Loucy (cell line): ENCODE results near the gene PRSS21.

ENCODE experiments used
- H2AFZ ChIP-seq: fragments of 200-600 bp; sonication (generic); 2 replicates; pipeline ENCODE4 v1.6.0; 2016; ENCODE audit warnings: antibody characterized with exemption, mild to moderate bottlenecking, low read length, moderate library complexity
- H3F3A ChIP-seq: fragments of 200-600 bp; 2 replicates; pipeline ENCODE4 v1.6.0; 2016; ENCODE audit warnings: antibody characterized with exemption, low read depth, mild to moderate bottlenecking
- H3K27me3 ChIP-seq: fragments of 200-600 bp; sonication (generic); 2 replicates; pipeline ENCODE4 v1.6.1; 2014; ENCODE audit warnings: low read length, mild to moderate bottlenecking; ENCODE audit not compliant: insufficient read depth, poor library complexity, severe bottlenecking
- H3K36me3 ChIP-seq: fragments of 200-600 bp; sonication (generic); 2 replicates; pipeline ENCODE4 v1.6.1; 2016; ENCODE audit warnings: low read length; ENCODE audit not compliant: insufficient read depth
- H3K4me1 ChIP-seq: fragments of 200-600 bp; sonication (generic); 2 replicates; pipeline ENCODE4 v1.5.1; 2014; ENCODE audit warnings: low read length, mild to moderate bottlenecking; ENCODE audit not compliant: insufficient read depth, poor library complexity, severe bottlenecking
- H3K4me2 ChIP-seq: fragments of 200-600 bp; sonication (generic); 2 replicates; pipeline ENCODE4 v1.6.0; 2014; ENCODE audit warnings: antibody characterized with exemption, low read length, low read depth, mild to moderate bottlenecking; ENCODE audit not compliant: poor library complexity, severe bottlenecking
- H3K4me3 ChIP-seq: fragments of 200-600 bp; sonication (generic); 2 replicates; pipeline ENCODE4 v1.5.1; 2014; ENCODE audit warnings: low read length, mild to moderate bottlenecking, mixed read lengths; ENCODE audit not compliant: poor library complexity, severe bottlenecking
- H3K79me2 ChIP-seq: fragments of 200-600 bp; sonication (generic); 2 replicates; pipeline ENCODE4 v1.6.1; 2014; ENCODE audit warnings: low read length; ENCODE audit not compliant: insufficient read depth
- H3K9ac ChIP-seq: fragments of 200-600 bp; sonication (generic); 2 replicates; pipeline ENCODE4 v1.6.0; 2014; ENCODE audit warnings: mild to moderate bottlenecking, low read depth, low read length, moderate library complexity; ENCODE audit not compliant: poor library complexity, severe bottlenecking
- H3K9me2 ChIP-seq: fragments of 200-600 bp; sonication (generic); replicated peaks from 2 replicates; pipeline ENCODE4 v1.6.1; 2016; ENCODE audit warnings: low read depth, low read length, mixed read lengths
- H3K9me3 ChIP-seq: fragments of 200-600 bp; sonication (generic); 2 replicates; pipeline ENCODE4 v1.6.1; 2014; ENCODE audit warnings: mild to moderate bottlenecking, antibody characterized with exemption, low read length, low read depth; ENCODE audit not compliant: insufficient read depth
- H4K20me1 ChIP-seq: fragments of 200-600 bp; sonication (generic); 2 replicates; pipeline ENCODE4 v1.6.0; 2014; ENCODE audit warnings: antibody characterized with exemption, low read length, mild to moderate bottlenecking; ENCODE audit not compliant: insufficient read depth, poor library complexity, severe bottlenecking
- EZH2phosphoT487 ChIP-seq: fragments of 200-600 bp; IDR thresholded peaks from 2 replicates; pipeline ENCODE4 v1.6.1; 2018; ENCODE audit warnings: antibody characterized with exemption, mild to moderate bottlenecking, moderate library complexity, borderline replicate concordance
- TF ChIP-seq, protein P1 (sequence below): fragments of 200-600 bp; sonication (generic); conservative IDR thresholded peaks from 2 replicates; pipeline ENCODE4 v1.5.1; 2014; ENCODE audit warnings: mild to moderate bottlenecking, antibody characterized with exemption, low read length

The PRSS21 gene

DNA sequence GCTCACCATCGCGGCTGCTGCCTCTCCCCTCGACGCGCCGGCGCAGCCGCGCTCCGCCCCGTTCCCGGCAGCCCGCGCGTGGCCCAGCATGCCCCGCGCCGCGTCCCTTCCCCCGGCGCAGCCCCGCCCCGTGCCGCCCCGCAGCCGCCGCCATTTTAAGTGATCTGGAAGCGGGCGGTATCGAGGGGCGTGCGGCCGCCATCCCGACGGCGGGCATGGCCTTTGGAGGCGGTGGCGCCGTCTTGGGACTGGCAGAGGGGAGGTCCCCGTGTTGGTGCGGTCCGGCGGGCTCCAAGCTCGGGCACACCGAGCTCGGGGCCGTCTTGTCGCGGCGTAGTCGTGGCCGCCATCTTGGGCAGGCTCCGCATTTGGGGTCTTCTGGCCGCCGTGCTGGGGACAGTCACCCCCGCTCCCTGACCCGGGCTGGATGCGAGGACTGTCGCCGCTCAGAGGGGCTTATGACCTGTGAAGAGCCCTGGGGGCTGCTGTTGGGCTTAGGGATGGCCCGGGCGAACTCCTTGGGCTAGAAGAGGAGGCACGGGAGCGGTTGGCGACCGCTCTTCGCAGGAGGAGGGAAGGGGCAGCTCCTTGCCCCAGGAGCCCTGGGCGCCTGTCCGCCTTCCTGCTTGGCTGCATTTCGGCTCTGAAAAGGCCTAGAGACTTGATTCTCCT is 39.7 kb upstream of the PRSS21 start, which contains the start of gene ELOB:
Gene ELOB, minus strand, starts transcription at position 50 of the 672 bp plus-strand sequence. Its CDS starts 41 bp downstream, at position 9.
- no peaks in the 10 kb centered on the region for H3F3A ChIP-seq
- no peaks in the 10 kb centered on the region for H4K20me1 ChIP-seq
- H3K9ac ChIP-seq, result peak within 1 kb of the TSS; percentile 98
- H3K79me2 ChIP-seq, result peaks cover 28% of the 10 kb centered on the region
- no peaks in the 10 kb centered on the region for H3K9me3 ChIP-seq
- peaks cover 4% of the 10 kb centered on the region; the same call in 1 of the 2 replicates for H3K36me3 ChIP-seq
- H3K9me2 ChIP-seq, result no peaks in the 10 kb centered on the region
- no peaks in the 10 kb centered on the region for H3K27me3 ChIP-seq
- TF ChIP-seq, protein P1, sequence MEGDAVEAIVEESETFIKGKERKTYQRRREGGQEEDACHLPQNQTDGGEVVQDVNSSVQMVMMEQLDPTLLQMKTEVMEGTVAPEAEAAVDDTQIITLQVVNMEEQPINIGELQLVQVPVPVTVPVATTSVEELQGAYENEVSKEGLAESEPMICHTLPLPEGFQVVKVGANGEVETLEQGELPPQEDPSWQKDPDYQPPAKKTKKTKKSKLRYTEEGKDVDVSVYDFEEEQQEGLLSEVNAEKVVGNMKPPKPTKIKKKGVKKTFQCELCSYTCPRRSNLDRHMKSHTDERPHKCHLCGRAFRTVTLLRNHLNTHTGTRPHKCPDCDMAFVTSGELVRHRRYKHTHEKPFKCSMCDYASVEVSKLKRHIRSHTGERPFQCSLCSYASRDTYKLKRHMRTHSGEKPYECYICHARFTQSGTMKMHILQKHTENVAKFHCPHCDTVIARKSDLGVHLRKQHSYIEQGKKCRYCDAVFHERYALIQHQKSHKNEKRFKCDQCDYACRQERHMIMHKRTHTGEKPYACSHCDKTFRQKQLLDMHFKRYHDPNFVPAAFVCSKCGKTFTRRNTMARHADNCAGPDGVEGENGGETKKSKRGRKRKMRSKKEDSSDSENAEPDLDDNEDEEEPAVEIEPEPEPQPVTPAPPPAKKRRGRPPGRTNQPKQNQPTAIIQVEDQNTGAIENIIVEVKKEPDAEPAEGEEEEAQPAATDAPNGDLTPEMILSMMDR, result no peak
- TF ChIP-seq EZH2phosphoT487, result no peak
- peak within 1 kb of the TSS; percentile 90 for H3K4me2 ChIP-seq
- peaks cover 10% of the 10 kb centered on the region for H3K4me1 ChIP-seq
- peak within 1 kb of the TSS; percentile 19; the same call in 1 of the 2 replicates for H2AFZ ChIP-seq
- H3K4me3 ChIP-seq, result peak within 1 kb of the TSS; percentile 93

- H3K4me3 ChIP-seq, result peak overlapping the region; percentile 93
- H3K9ac ChIP-seq, result peak overlapping the region; percentile 98
- H3K4me2 ChIP-seq, result peak overlapping the region; percentile 86
- H3K27me3 ChIP-seq, result no peaks in the 10 kb centered on the region
- no peak for TF ChIP-seq EZH2phosphoT487
- TF ChIP-seq, protein P1, result no peak
- H3F3A ChIP-seq, result no peaks in the 10 kb centered on the region
- no peaks in the 10 kb centered on the region for H4K20me1 ChIP-seq
- H3K79me2 ChIP-seq, result peaks cover 28% of the 10 kb centered on the region
- no peaks in the 10 kb centered on the region for H3K9me3 ChIP-seq
- peaks cover 10% of the 10 kb centered on the region for H3K4me1 ChIP-seq
- no peak overlapping the region for H2AFZ ChIP-seq
- H3K9me2 ChIP-seq, result no peaks in the 10 kb centered on the region
- peaks cover 4% of the 10 kb centered on the region; the same call in 1 of the 2 replicates for H3K36me3 ChIP-seq
Measured at GRCh38 chr16:2777903-2778629, 39.0 kb upstream of the PRSS21 start.

- H3K9me3 ChIP-seq, result no peaks in the 10 kb centered on the region
- no peaks in the 10 kb centered on the region for H3K27me3 ChIP-seq
- peaks cover 10% of the 10 kb centered on the region for H3K4me1 ChIP-seq
- H3K4me3 ChIP-seq, result peak overlapping the region; percentile 93
- H3K4me2 ChIP-seq, result peak overlapping the region; percentile 86
- H3F3A ChIP-seq, result no peaks in the 10 kb centered on the region
- no peaks in the 10 kb centered on the region; the same call in 1 of the 2 replicates for H3K36me3 ChIP-seq
- peaks cover 28% of the 10 kb centered on the region for H3K79me2 ChIP-seq
- no peaks in the 10 kb centered on the region for H4K20me1 ChIP-seq
- TF ChIP-seq EZH2phosphoT487, result no peak
- TF ChIP-seq, protein P1, result no peak
- peak overlapping the region; percentile 98 for H3K9ac ChIP-seq
- no peaks in the 10 kb centered on the region for H3K9me2 ChIP-seq
- H2AFZ ChIP-seq, result no peak overlapping the region
Measured at GRCh38 chr16:2778630-2778958, 38.4 kb upstream of the PRSS21 start.
